ENCODE measurements around the gene RAB33B. TPM values are rescaled to one million over a fixed set of nuclear protein-coding genes. Genes with fewer than 3 reads are reported as not detected.
"Not testable (repeated sequence)": the region's sequence is repeated elsewhere in the genome, so short reads cannot be mapped to it uniquely, and the experiment has no call there.

RAB33B gene
- 10 to 100 TPM in 5 of 7 donors, 1 to 10 TPM in 2; 9.4 to 15.0 (median 12.8) TPM for total RNA-seq
- 1 to 10 TPM; 6.8 to 6.9 TPM for polyA plus RNA-seq
- long read RNA-seq, donor 1, full-length matches to known transcripts = 6 of 8 reads
- long read RNA-seq, donor 1, partial matches to known transcripts = 0 of 8 reads
- long read RNA-seq, donor 1, other reads (novel, unspliced or antisense) = 2 of 8 reads
- long read RNA-seq, donor 2, full-length matches to known transcripts = 5 of 5 reads
- long read RNA-seq, donor 2, partial matches to known transcripts = 0 of 5 reads
- long read RNA-seq, donor 2, other reads (novel, unspliced or antisense) = 0 of 5 reads
- long read RNA-seq, donor 3, full-length matches to known transcripts = 40 of 42 reads
- long read RNA-seq, donor 3, partial matches to known transcripts = 0 of 42 reads
- long read RNA-seq, donor 3, other reads (novel, unspliced or antisense) = 2 of 42 reads

- Histone ChIP-seq H3K27ac (peak within 1 kb of the TSS; percentile 94 to 95), H3K4me1 (ENCODE audit: insufficient read depth) (peaks cover 7% of the 10 kb centered on the region), H3K9me3 (no peaks in the 10 kb centered on the region), H3K27me3 (no peaks in the 10 kb centered on the region), H3K4me3 (peak within 1 kb of the TSS; percentile 94), H3K36me3 (no peaks in the 10 kb centered on the region)
- peak; percentile 93 for TF ChIP-seq POLR2A (IDR thresholded peaks at IDR 0.05)
- no peak for TF ChIP-seq EP300 (IDR thresholded peaks at IDR 0.05)
- DNase-seq = no peak
- WGBS, 3 donors = 0 to 1% (median 1%) methylated on average over 38 to 46 of the region's 46 CpGs
- intact Hi-C loops (cut with DNase I) = loop anchor here in 1 of 4 donors (5.0 to 10.0 kb wide), 2 partner anchors 150 to 277 kb away; partner anchors contain the start of genes ELF2, NAA15 and NDUFC1
These were observed at the start of gene RAB33B for GRCh38 chr4:139454111-139455045. Gene RAB33B, plus strand, starts transcription at chr4:139454121. Its CDS starts 75 bp downstream, at chr4:139454196.

- Histone ChIP-seq H3K4me1 (ENCODE audit: insufficient read depth) (no peaks in the 10 kb centered on the region), H3K27me3 (no peaks in the 10 kb centered on the region), H3K9me3 (no peaks in the 10 kb centered on the region), H3K4me3 (no peak overlapping the region), H3K36me3 (no peaks in the 10 kb centered on the region), H3K27ac (no peak overlapping the region)
- TF ChIP-seq EP300 (IDR thresholded peaks at IDR 0.05) = no peak
- no peak for TF ChIP-seq POLR2A (IDR thresholded peaks at IDR 0.05)
- no peak for TF ChIP-seq CTCF (IDR thresholded peaks at IDR 0.05)
- intact Hi-C loops (cut with DNase I) = no loop called here
- no peak for DNase-seq
These were observed 43.6 kb upstream of the RAB33B start for GRCh38 chr4:139410312-139410711.

- DNase-seq; H3K27ac ChIP-seq; H3K9me3 ChIP-seq; intact Hi-C loops (cut with DNase I); H3K27me3 ChIP-seq; H3K4me3 ChIP-seq; H3K4me1 ChIP-seq (ENCODE audit: insufficient read depth); H3K36me3 ChIP-seq: not testable (repeated sequence)
- WGBS, 3 donors = 84 to 99% (median 95%) methylated on average over 8 of the region's 8 CpGs
These were observed 39.2 kb upstream of the RAB33B start for GRCh38 chr4:139414671-139415210.

GRCh38 chr4:139416073-139416673 lies 37.7 kb upstream of the RAB33B start:
- Histone ChIP-seq H3K4me1 (ENCODE audit: insufficient read depth) (no peaks in the 10 kb centered on the region), H3K9me3 (no peaks in the 10 kb centered on the region), H3K27me3 (no peaks in the 10 kb centered on the region), H3K36me3 (no peaks in the 10 kb centered on the region), H3K27ac (no peak overlapping the region), H3K4me3 (no peak overlapping the region)
- no peak for DNase-seq
- TF ChIP-seq POLR2A (IDR thresholded peaks at IDR 0.05) = no peak
- peak in 2 of 3 donors; percentile 35 to 38 for TF ChIP-seq CTCF (IDR thresholded peaks at IDR 0.05)
- TF ChIP-seq EP300 (IDR thresholded peaks at IDR 0.05) = no peak
- intact Hi-C loops (cut with DNase I) = no loop called here
- WGBS, 3 donors = 76 to 81% (median 80%) methylated on average over 2 of the region's 2 CpGs

- TF ChIP-seq CTCF (IDR thresholded peaks at IDR 0.05) = no peak
- TF ChIP-seq EP300 (IDR thresholded peaks at IDR 0.05) = no peak
- no peak for TF ChIP-seq POLR2A (IDR thresholded peaks at IDR 0.05)
- Histone ChIP-seq H3K27ac (no peak overlapping the region), H3K4me3 (no peak overlapping the region), H3K4me1 (ENCODE audit: insufficient read depth) (no peaks in the 10 kb centered on the region), H3K9me3 (no peaks in the 10 kb centered on the region), H3K36me3 (no peaks in the 10 kb centered on the region), H3K27me3 (no peaks in the 10 kb centered on the region)
- 45 to 50% (median 48%) methylated on average over 2 of the region's 2 CpGs for WGBS, 3 donors
- intact Hi-C loops (cut with DNase I) = no loop called here
- DNase-seq = peak in 1 of 5 donors; percentile 47
These were observed 34.5 kb upstream of the RAB33B start for GRCh38 chr4:139419388-139419914.
